ENCODE measurements around the gene GCC2. TPM values are rescaled to one million over a fixed set of nuclear protein-coding genes. Genes with fewer than 3 reads are reported as not detected.
"Not testable (repeated sequence)": the region's sequence is repeated elsewhere in the genome, so short reads cannot be mapped to it uniquely, and the experiment has no call there.

Gene GCC2
- total RNA-seq, 2 donors from 2014 or later = 32.4 to 62.9 TPM

DNA sequence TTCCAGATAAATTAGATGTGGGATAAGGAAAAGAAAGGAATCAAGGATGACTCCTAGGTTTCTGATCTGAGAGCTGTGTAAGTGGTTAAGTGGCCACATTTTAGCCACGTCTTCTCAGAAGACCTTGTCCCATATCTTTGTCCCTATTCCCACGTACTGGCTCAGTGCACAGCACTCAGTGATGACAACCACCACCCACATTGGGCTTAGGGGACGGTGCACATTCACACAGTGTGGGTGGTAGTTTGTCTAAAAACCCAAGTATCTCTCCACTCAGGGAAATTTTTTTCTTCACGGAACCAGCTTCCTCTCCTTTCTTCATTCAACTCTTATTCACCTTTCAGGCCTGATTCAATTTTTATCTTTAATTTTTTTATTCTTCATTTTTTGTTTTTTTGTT is 30.6 kb upstream of the GCC2 start:
- Mint-ChIP-seq H3K36me3 (ENCODE audit: low read depth) (no peaks in the 10 kb centered on the region), H3K27me3 (peaks cover 12% of the 10 kb centered on the region), H3K27ac (no peak overlapping the region), H3K9me3 (no peaks in the 10 kb centered on the region), H3K4me3 (no peak overlapping the region), H3K4me1 (no peaks in the 10 kb centered on the region)
- no peak for ATAC-seq (replicated peaks)

GRCh38 chr2:108423067-108423466 is 25.9 kb upstream of the GCC2 start:
- H3K4me1 Mint-ChIP-seq = no peaks in the 10 kb centered on the region

GRCh38 chr2:108423502-108424251 is 25.3 kb upstream of the GCC2 start:
- no peaks in the 10 kb centered on the region for H3K4me1 Mint-ChIP-seq
- no peaks in the 10 kb centered on the region for H3K36me3 Mint-ChIP-seq (ENCODE audit: low read depth)
- H3K27ac Mint-ChIP-seq = no peak overlapping the region
- no peak overlapping the region for H3K4me3 Mint-ChIP-seq
- H3K9me3 Mint-ChIP-seq = no peaks in the 10 kb centered on the region
- no peak for ATAC-seq (replicated peaks)
- peaks cover 21% of the 10 kb centered on the region for H3K27me3 Mint-ChIP-seq

More at GRCh38 chr2:108423067-108423466, 25.9 kb upstream of the GCC2 start:
- Mint-ChIP-seq H3K27me3 (peaks cover 21% of the 10 kb centered on the region), H3K27ac (no peak overlapping the region), H3K9me3 (no peaks in the 10 kb centered on the region), H3K36me3 (ENCODE audit: low read depth) (no peaks in the 10 kb centered on the region), H3K4me3 (no peak overlapping the region)
- no peak for ATAC-seq (replicated peaks)

GRCh38 chr2:108428286-108429009 is 20.6 kb upstream of the GCC2 start:
- peaks cover 9% of the 10 kb centered on the region for H3K27me3 Mint-ChIP-seq
- no peaks in the 10 kb centered on the region for H3K9me3 Mint-ChIP-seq

GRCh38 chr2:108435578-108435977 is 13.4 kb upstream of the GCC2 start:
- not testable (repeated sequence) for H3K36me3 Mint-ChIP-seq (ENCODE audit: low read depth); H3K9me3 Mint-ChIP-seq; H3K4me3 Mint-ChIP-seq; H3K4me1 Mint-ChIP-seq; ATAC-seq (replicated peaks); H3K27me3 Mint-ChIP-seq; H3K27ac Mint-ChIP-seq

More at GRCh38 chr2:108428286-108429009, 20.6 kb upstream of the GCC2 start:
- no peak for ATAC-seq (replicated peaks)
- no peaks in the 10 kb centered on the region for H3K4me1 Mint-ChIP-seq
- no peak overlapping the region for H3K27ac Mint-ChIP-seq
- H3K4me3 Mint-ChIP-seq = no peak overlapping the region
- H3K36me3 Mint-ChIP-seq (ENCODE audit: low read depth) = no peaks in the 10 kb centered on the region

- ATAC-seq (replicated peaks) = no peak
- H3K36me3 Mint-ChIP-seq (ENCODE audit: low read depth) = no peaks in the 10 kb centered on the region
- H3K27ac Mint-ChIP-seq = no peak overlapping the region
- no peaks in the 10 kb centered on the region for H3K27me3 Mint-ChIP-seq
- peaks cover 4% of the 10 kb centered on the region for H3K4me1 Mint-ChIP-seq
- no peaks in the 10 kb centered on the region for H3K9me3 Mint-ChIP-seq
- H3K4me3 Mint-ChIP-seq = no peak overlapping the region
Measured at GRCh38 chr2:108436976-108437375, 12.0 kb upstream of the GCC2 start.

DNA sequence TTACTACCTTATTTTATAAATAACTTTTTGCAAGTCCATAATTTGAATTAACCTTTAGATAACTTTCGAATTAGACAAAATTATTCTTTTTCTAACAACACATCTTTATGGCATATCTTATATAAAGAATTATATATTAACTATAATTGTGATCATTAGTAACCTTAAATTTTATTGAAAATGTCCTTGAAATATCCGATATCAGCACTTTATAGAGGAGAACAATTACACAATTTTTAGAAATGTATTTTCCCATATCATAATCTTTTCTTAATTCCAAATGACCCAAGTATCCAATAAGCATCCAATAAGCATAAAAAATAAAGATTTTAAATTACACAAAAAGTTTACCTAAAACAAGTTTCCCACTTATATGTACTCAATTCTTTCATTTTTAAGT is 7.3 kb upstream of the GCC2 start:
- Mint-ChIP-seq H3K9me3 (no peaks in the 10 kb centered on the region), H3K4me1 (peaks cover 3% of the 10 kb centered on the region), H3K4me3 (no peak overlapping the region), H3K27ac (no peak overlapping the region), H3K27me3 (no peaks in the 10 kb centered on the region), H3K36me3 (ENCODE audit: low read depth) (no peaks in the 10 kb centered on the region)
- no peak for ATAC-seq (replicated peaks)

GRCh38 chr2:108444941-108445840 is 3.8 kb upstream of the GCC2 start:
- ATAC-seq (replicated peaks) = no peak
- Mint-ChIP-seq H3K4me3 (no peak overlapping the region), H3K27ac (no peak overlapping the region), H3K4me1 (no peaks in the 10 kb centered on the region), H3K27me3 (no peaks in the 10 kb centered on the region), H3K36me3 (ENCODE audit: low read depth) (peaks cover 8% of the 10 kb centered on the region), H3K9me3 (no peaks in the 10 kb centered on the region)

DNA sequence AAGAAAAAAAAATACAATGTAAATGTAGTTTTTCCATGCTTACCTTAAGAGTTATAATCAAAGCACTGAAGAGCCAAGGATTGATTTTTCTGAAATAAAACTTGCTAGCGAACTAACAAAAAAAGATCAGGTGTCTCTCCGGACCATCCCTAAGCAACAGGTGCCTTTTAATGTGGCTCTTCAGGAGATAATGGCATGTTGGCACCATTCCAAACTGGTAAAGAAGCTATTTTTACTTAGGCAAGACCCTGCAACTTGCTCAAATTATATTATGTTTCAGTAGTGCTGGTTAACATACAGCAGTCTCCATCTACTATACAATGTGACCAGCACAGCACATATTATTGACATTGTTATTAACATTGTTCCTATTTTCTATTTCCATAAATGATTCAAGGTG is 2.3 kb upstream of the GCC2 start:
- Mint-ChIP-seq H3K36me3 (ENCODE audit: low read depth) (peaks cover 23% of the 10 kb centered on the region), H3K4me3 (no peak overlapping the region), H3K27me3 (no peaks in the 10 kb centered on the region), H3K27ac (no peak overlapping the region), H3K4me1 (no peaks in the 10 kb centered on the region), H3K9me3 (no peaks in the 10 kb centered on the region)
- ATAC-seq (replicated peaks) = no peak

- Mint-ChIP-seq H3K4me3 (peak overlapping the region; percentile 96), H3K9me3 (no peaks in the 10 kb centered on the region), H3K27ac (peak overlapping the region; percentile 98), H3K4me1 (peaks cover 5% of the 10 kb centered on the region), H3K36me3 (ENCODE audit: low read depth) (peaks cover 37% of the 10 kb centered on the region), H3K27me3 (no peaks in the 10 kb centered on the region)
- no peak for ATAC-seq (replicated peaks)
Measured at GRCh38 chr2:108447947-108448677, 894 bp upstream of the GCC2 start.

DNA sequence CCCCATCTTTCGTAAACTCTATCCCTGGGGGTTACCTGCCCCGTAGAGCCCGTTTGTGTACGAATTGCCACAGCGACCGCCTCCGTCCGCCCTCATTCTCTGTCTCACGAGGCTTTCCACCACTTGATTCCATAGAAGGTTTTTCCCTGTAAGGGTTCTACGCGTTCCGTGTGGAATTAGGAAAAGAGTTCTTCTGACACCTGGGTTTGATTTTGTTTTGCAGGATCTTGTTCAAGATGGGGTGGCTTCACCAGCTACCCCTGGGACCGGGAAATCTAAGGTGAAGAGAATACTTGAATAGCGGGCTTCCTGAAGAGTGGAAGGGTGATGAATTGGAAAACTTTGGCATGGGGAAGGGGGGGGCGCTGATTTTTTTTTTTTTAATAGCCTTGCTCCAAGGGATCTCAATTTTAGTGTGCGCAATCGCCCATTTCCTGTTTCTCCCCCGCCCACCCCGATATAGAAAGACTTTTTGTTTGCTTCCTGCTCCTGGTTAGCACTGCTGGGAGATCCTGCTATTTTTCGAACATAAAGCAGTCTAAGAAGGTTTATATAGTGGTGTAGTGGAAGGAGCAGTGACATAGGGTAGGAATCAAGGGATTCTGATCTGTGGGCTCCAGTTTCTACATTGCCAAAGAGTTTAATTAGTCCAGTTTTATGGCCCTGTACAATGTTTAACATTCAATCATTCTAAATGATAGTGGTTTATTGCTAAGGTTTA is 564 bp downstream of the GCC2 start:
- no peaks in the 10 kb centered on the region for H3K9me3 Mint-ChIP-seq
- H3K4me3 Mint-ChIP-seq = peak overlapping the region; percentile 96
- peak; percentile 58 for ATAC-seq (replicated peaks)
- peaks cover 5% of the 10 kb centered on the region for H3K4me1 Mint-ChIP-seq
- H3K27ac Mint-ChIP-seq = peak overlapping the region; percentile 98
- H3K36me3 Mint-ChIP-seq (ENCODE audit: low read depth) = peaks cover 52% of the 10 kb centered on the region
- no peaks in the 10 kb centered on the region for H3K27me3 Mint-ChIP-seq

- peaks cover 65% of the 10 kb centered on the region for H3K36me3 Mint-ChIP-seq (ENCODE audit: low read depth)
- no peak for ATAC-seq (replicated peaks)
- H3K4me3 Mint-ChIP-seq = peak overlapping the region; percentile 96
- no peaks in the 10 kb centered on the region for H3K9me3 Mint-ChIP-seq
- H3K27me3 Mint-ChIP-seq = no peaks in the 10 kb centered on the region
- peaks cover 5% of the 10 kb centered on the region for H3K4me1 Mint-ChIP-seq
- H3K27ac Mint-ChIP-seq = peak overlapping the region; percentile 48
Measured at GRCh38 chr2:108450863-108451262, 1.9 kb downstream of the GCC2 start.

DNA sequence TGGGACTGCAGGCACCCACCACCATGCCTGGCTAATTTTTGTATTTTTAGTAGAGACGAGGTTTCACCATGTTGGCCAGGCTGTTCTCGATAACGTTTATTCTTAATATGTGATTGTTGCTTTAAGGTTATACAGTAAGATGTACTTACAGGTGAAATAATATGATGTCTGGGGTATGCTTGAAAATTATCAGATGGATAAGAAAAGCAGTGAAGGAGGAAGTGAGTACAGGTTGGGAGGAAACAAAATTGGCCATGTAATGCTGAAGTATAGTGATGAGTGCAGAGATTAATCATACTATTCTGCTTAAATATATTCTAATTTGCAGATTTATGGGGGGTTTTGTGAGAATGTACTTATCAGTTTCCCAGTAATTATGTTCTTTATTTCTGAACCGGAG is 3.0 kb downstream of the GCC2 start:
- no peak overlapping the region for H3K27ac Mint-ChIP-seq
- no peak for ATAC-seq (replicated peaks)

More for the DNA sequence above, 3.0 kb downstream of the GCC2 start:
- Mint-ChIP-seq H3K27me3 (no peaks in the 10 kb centered on the region), H3K4me1 (peaks cover 11% of the 10 kb centered on the region), H3K9me3 (no peaks in the 10 kb centered on the region), H3K4me3 (peak overlapping the region; percentile 96), H3K36me3 (ENCODE audit: low read depth) (peaks cover 76% of the 10 kb centered on the region)

Measured in activated T-helper 17 cell treated with anti-CD3 and anti-CD28 coated beads, Interleukin-2, amount 50 U/mL, for 72 hours (primary cell).